GM06990 (cell line): ENCODE measurements around the gene GRAMD1A.

Experiments used
- DNase-seq: peaks from one replicate; pipeline ENCODE4 v3.0.0-alpha.2; 2011; ENCODE audit not compliant: insufficient read length; ENCODE audit errors: extremely low read depth
- H3K27me3 ChIP-seq: replicated peaks from 2 replicates; pipeline ENCODE4 v1.6.0; 2011; ENCODE audit warnings: low read length; ENCODE audit not compliant: control insufficient read depth, insufficient read depth
- H3K36me3 ChIP-seq: 2 replicates; pipeline ENCODE4 v1.5.1; 2011; ENCODE audit warnings: low read length; ENCODE audit not compliant: control insufficient read depth, insufficient read depth
- H3K4me3 ChIP-seq: replicated peaks from 2 replicates; pipeline ENCODE4 v1.5.1; 2011; ENCODE audit warnings: low read depth, mild to moderate bottlenecking, control low read depth, low read length
- CTCF ChIP-seq: IDR thresholded peaks from 2 replicates; pipeline ENCODE4 v1.5.1; 2011; ENCODE audit warnings: low read length, control low read depth, mild to moderate bottlenecking, inconsistent platforms; ENCODE audit not compliant: insufficient read depth, poor library complexity, severe bottlenecking

Gene GRAMD1A

DNA sequence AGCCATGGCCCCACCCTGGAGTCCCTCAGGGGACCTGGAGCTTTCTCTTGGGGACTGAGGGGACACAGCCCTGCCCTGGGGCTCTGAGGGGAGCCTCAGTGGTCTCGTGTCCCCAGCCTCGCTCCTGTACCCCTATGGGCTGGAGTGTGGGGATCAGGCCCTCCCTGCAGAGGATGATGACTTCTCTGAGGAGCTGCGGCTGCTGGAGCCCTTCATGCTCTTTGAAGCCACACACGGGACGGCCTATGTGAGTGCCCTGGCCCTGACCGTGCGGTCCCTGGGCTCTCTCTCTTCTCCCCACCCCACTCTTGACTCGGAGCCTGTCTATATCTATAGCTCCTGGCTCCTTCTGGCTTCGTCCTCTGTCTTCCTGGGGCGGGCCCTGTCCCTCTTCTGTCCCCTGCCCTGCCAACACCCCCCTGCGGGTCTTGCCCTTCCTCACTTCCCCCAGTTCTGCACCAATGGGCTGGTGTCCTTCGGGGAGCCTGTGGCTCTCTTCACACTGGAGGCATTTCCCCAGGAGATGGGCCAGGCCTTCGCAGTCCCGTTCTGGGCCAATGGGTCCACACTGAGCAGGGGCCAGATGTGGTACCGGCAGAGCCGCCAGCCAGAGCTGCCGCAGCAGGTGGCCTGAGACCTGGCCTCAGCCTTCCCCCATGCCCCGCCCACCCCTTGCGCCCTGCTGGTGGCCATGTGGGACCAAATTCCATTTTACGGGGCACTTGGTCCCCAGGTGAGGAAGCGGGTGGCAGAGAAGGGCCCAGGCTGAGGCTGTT is 74.5 kb downstream of the GRAMD1A start:
- no peak for DNase-seq
- no peak overlapping the region for H3K4me3 ChIP-seq
- H3K27me3 ChIP-seq = no peaks in the 10 kb centered on the region
- no peaks in the 10 kb centered on the region for H3K36me3 ChIP-seq
- no peak for TF ChIP-seq CTCF

DNA sequence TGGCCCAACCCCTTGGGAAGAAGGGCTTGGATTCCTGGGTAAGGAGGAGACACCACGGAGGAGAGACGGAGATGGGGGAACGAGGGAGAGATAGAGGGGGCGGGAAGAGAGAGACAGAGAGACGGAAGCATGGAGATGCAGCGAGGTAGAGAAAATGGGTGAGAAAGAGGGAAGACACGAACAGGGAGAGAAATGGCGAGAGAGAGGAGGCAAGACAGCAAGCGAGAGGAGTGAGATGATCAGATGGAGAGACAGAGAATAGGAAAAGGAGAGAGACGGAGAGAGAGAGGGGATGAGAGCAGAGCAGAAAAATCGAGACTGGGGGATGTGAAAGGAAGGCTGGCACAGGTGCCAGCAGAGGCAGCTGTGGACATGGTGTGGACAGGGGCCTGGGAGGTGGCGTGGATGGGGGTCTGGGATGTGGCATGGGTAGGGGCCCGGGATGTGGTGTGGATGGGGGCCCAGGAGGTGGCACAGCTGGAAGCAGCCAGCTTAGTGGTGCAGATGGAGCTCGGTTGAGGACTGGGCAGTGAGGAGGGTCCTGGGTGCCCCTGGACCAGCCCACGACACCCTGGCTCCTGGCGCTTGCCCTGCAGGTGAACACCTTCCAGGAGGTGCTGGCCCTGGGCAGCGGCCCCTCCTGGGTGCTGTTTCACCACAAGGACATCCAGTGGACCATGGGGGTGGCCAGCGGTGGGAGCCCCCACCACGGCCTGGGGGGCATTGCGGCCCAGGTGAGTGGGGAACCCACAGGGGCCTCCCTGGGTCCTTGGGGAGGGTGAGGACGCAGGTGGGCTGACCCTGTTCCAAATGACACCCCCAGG is 75.3 kb downstream of the GRAMD1A start:
- no peak for DNase-seq
- no peaks in the 10 kb centered on the region for H3K36me3 ChIP-seq
- no peak overlapping the region for H3K4me3 ChIP-seq
- no peaks in the 10 kb centered on the region for H3K27me3 ChIP-seq
- no peak for TF ChIP-seq CTCF

DNA sequence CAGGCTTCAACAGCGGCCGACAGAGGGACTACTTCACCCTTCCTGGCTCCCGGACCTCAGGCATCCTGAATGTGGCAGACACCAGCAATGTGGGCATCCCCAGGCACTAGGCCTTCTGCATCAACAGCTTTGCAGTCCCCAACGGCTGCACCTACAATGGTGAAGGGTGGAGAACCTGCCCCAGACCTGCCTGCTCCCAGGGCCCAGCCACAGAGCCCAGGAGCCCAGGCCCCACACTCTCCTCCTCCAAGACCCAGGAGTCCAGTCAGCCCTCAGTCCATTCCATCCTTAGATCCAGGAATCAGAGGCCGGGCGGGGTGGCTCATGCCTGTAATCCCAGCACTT is 75.9 kb downstream of the GRAMD1A start:
- Histone ChIP-seq H3K27me3 (no peaks in the 10 kb centered on the region), H3K36me3 (no peaks in the 10 kb centered on the region), H3K4me3 (no peak overlapping the region)
- DNase-seq = no peak
- no peak for TF ChIP-seq CTCF
